Suprapubic skin (tissue), 4 donors: ENCODE measurements around the gene C1QC.

Experiments
- CTCF ChIP-seq, 2 donors: fragments of 200-600 bp in 1 of 2; fragments of 450-650 bp in 1 of 2; sonication (generic) in 1 of 2; IDR thresholded peaks; one replicate each; pipeline ENCODE4 v1.5.1; 2016 to 2019; ENCODE audit warnings: antibody characterized with exemption in 2 of 2, mild to moderate bottlenecking in 1 of 2, moderate library complexity in 1 of 2
- POLR2A ChIP-seq, 2 donors: fragments of 450-650 bp; IDR thresholded peaks; one replicate each; pipeline ENCODE4 v1.6.1; 2017; ENCODE audit warnings: antibody characterized with exemption in 2 of 2, mild to moderate bottlenecking in 2 of 2, moderate library complexity in 2 of 2
- POLR2AphosphoS5 ChIP-seq, 3 donors: sonication (generic); formaldehyde crosslinking; IDR thresholded peaks; one replicate each; pipeline ENCODE4 v1.6.1; 2017; ENCODE audit warnings: antibody characterized with exemption in 3 of 3

- TF ChIP-seq CTCF (IDR thresholded peaks at IDR 0.05) (no peak), POLR2A (IDR thresholded peaks at IDR 0.05) (peak in 1 of 2 donors; percentile 24), POLR2AphosphoS5 (IDR thresholded peaks at IDR 0.05) (no peak)
Measured at GRCh38 chr1:22652881-22653316, 9.5 kb downstream of the C1QC start, which contains the start of gene C1QB.
